HFFc6 (cell line): ENCODE results near the gene CCR5. TPM values are rescaled to one million over a fixed set of nuclear protein-coding genes. Genes with fewer than 3 reads are reported as not detected.
A peak's percentile ranks its signal among the peaks of the same experiment; 100 is the strongest.
"Not testable (repeated sequence)": the region's sequence is repeated elsewhere in the genome, so short reads cannot be mapped to it uniquely, and the experiment has no call there.

Experiments
- DNase-seq: peaks from one replicate; pipeline ENCODE4 v3.0.0-alpha.2; 2018
- H3K27ac Mint-ChIP-seq: 2 replicates; pipeline ENCODE4 v1.8.0; 2020; ENCODE audit warnings: mild to moderate bottlenecking, mixed read lengths
- H3K27me3 Mint-ChIP-seq: 2 replicates; pipeline ENCODE4 v1.8.0; 2021; ENCODE audit warnings: mild to moderate bottlenecking, moderate library complexity, mixed read lengths; ENCODE audit not compliant: insufficient read depth
- H3K36me3 Mint-ChIP-seq: 2 replicates; pipeline ENCODE4 v1.8.0; 2021; ENCODE audit warnings: low read depth, mixed read lengths
- H3K4me1 Mint-ChIP-seq: 2 replicates; pipeline ENCODE4 v1.8.0; 2020; ENCODE audit warnings: low read depth, mixed read lengths
- H3K4me3 Mint-ChIP-seq: 2 replicates; pipeline ENCODE4 v1.8.0; 2020; ENCODE audit warnings: mild to moderate bottlenecking, moderate library complexity, mixed read lengths
- H3K9me3 Mint-ChIP-seq: 2 replicates; pipeline ENCODE4 v1.8.0; 2020; ENCODE audit warnings: mild to moderate bottlenecking, mixed read lengths
- CTCF ChIP-seq: fragments of 200-600 bp; sonication (generic); IDR thresholded peaks from 2 replicates; pipeline ENCODE4 v1.5.0; 2021; ENCODE audit warnings: antibody characterized with exemption, mild to moderate bottlenecking
- total RNA-seq, 6 experiments: library from RNA; stranded (reverse); fragmentation: NEBNext Ultra II Directional; extraction: Animal tissue kit (Norgen Biotek cat#: 25700); gene quantifications; 2 replicates in 1 of 6; 3 replicates in 5 of 6; pipeline ENCODE4 v1.2.3, GENCODE V29; 2021

CCR5 gene
- total RNA-seq, 6 experiments from 2014 or later: not detected

DNA sequence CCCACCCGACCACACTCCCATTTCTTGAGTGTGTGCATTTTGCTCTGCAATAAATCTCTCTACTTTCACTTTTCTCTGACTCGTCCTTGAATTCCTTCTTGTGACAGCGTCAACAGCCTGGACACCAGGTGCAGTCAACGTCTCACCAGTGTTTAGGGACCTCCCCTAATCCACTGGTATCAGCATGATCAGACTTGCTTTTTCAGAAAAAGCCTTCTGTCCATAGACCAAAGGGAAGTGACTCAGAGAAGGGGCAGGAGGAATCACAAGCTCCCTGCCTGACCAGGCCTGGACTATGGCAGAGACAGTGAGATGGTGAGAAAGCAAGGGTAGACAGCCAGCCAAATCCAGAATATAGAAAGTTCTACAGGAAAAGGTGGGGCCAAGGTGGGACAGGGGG lies 15.5 kb downstream of the CCR5 start:
- Mint-ChIP-seq H3K36me3 (no peaks in the 10 kb centered on the region), H3K9me3 (no peaks in the 10 kb centered on the region), H3K4me1 (peaks cover 10% of the 10 kb centered on the region), H3K27me3 (peaks cover 13% of the 10 kb centered on the region), H3K4me3 (peak overlapping the region; percentile 48; the same call in 1 of the 2 replicates), H3K27ac (no peak overlapping the region; the same call in 1 of the 2 replicates)
- TF ChIP-seq CTCF: no peak
- peak; percentile 65 for DNase-seq

GRCh38 chr3:46388847-46389246 lies 18.1 kb downstream of the CCR5 start:
- not testable (repeated sequence) for H3K9me3 Mint-ChIP-seq, H3K27ac Mint-ChIP-seq, H3K4me1 Mint-ChIP-seq, H3K36me3 Mint-ChIP-seq, H3K4me3 Mint-ChIP-seq, DNase-seq
- H3K27me3 Mint-ChIP-seq: peaks cover 14% of the 10 kb centered on the region

- H3K4me3 Mint-ChIP-seq: no peak overlapping the region
- no peak for TF ChIP-seq CTCF
- H3K9me3 Mint-ChIP-seq: no peaks in the 10 kb centered on the region
- no peaks in the 10 kb centered on the region for H3K36me3 Mint-ChIP-seq
- H3K4me1 Mint-ChIP-seq: peaks cover 10% of the 10 kb centered on the region
- no peak overlapping the region for H3K27ac Mint-ChIP-seq
- peaks cover 15% of the 10 kb centered on the region for H3K27me3 Mint-ChIP-seq
- DNase-seq: no peak
These were observed 18.6 kb downstream of the CCR5 start for GRCh38 chr3:46389306-46389705.

DNA sequence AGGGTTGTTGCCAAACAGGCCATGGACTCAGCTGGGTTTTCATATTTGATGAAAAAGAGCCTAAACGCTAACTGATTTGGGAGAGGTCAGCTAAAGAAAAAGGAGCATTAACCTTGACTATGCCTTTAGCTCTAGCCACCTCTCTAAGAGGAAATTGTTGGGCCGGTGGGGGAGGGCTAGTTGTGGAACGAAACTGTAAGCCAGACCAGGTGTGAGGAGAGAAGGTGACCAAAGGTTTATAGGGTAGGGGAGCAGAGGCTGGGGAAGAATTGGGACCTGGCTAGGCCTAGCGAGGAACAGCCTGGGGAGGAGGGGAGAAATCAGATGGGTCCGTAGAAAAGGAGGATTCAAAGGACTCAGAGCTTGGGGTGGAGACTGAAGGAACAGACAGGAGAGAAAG lies 20.8 kb downstream of the CCR5 start:
- H3K4me1 Mint-ChIP-seq: peaks cover 12% of the 10 kb centered on the region

GRCh38 chr3:46393011-46393410 lies 22.3 kb downstream of the CCR5 start:
- Mint-ChIP-seq H3K36me3 (no peaks in the 10 kb centered on the region), H3K4me1 (peaks cover 9% of the 10 kb centered on the region), H3K4me3 (no peak overlapping the region), H3K27ac (no peak overlapping the region), H3K27me3 (peaks cover 18% of the 10 kb centered on the region), H3K9me3 (no peaks in the 10 kb centered on the region)
- no peak for DNase-seq
- TF ChIP-seq CTCF: no peak

More for the DNA sequence above, 20.8 kb downstream of the CCR5 start:
- peaks cover 20% of the 10 kb centered on the region for H3K27me3 Mint-ChIP-seq
- not testable (repeated sequence) for H3K36me3 Mint-ChIP-seq, H3K4me3 Mint-ChIP-seq, DNase-seq, H3K9me3 Mint-ChIP-seq, H3K27ac Mint-ChIP-seq

- Mint-ChIP-seq H3K27ac (no peak overlapping the region), H3K4me1 (peaks cover 9% of the 10 kb centered on the region), H3K27me3 (peaks cover 20% of the 10 kb centered on the region), H3K4me3 (no peak overlapping the region), H3K9me3 (no peaks in the 10 kb centered on the region), H3K36me3 (no peaks in the 10 kb centered on the region)
- no peak for TF ChIP-seq CTCF
- no peak for DNase-seq
These were observed 23.0 kb downstream of the CCR5 start for GRCh38 chr3:46393554-46394434.
